Nucleus accumbens (tissue), 56 donors: ENCODE results near the gene GAS7.
A peak's percentile ranks its signal among the peaks of the same experiment; 100 is the strongest.
"Not testable (repeated sequence)": the region's sequence is repeated elsewhere in the genome, so short reads cannot be mapped to it uniquely, and the experiment has no call there.

Source experiments
- DNase-seq, 56 donors: peaks; one replicate each; lab custom pipeline; 2025; lab: John Stamatoyannopoulos, UW

Gene GAS7

DNA sequence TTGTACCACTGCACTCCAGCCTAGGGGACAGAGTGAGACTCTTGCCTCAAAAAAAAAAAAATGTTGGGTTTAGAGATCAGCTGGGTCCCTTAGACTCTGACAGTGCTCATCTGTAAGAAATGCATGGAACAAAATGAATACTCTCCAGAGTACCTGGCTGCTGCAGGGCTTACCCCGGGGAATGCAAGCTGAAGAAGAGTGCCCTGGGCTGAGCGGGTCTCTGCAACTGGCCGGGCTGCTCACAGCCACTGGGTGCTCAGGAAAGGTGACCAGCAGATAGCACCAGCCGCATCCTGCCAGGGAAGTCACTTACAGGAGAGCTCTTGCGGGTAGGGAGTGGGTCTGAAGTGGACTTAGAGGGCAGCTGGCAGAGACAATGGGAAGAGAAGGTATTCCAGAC lies 82.1 kb downstream of the GAS7 start:
- DNase-seq: no peak

- no peak for DNase-seq
Observed at GRCh38 chr17:10115536-10115932, 82.9 kb downstream of the GAS7 start.

GRCh38 chr17:10114931-10115535 lies 83.4 kb downstream of the GAS7 start:
- peak in 53 of 56 donors; percentile 19 to 89 (median 69) for DNase-seq

DNA sequence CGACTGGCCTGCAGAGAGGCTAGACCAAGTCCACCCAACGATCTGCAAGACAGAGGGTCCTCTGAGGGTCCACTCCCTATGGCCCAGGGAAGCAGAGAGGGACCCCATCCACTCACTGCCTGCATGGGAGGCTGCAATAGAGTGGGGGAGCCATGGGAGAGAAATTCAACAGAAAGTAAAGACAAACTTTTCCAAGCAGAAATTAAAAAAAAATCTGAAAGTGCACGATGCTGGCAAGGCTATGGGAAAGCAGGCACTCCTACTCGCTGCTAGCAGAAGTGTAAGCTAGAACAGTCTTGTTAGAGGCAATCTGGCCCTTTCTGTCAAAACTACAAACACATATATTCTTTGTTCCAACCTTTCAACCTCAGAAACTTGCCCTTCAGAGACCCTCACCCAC lies 85.4 kb downstream of the GAS7 start:
- DNase-seq: no peak

- DNase-seq: peak in 11 of 56 donors; percentile 13 to 60 (median 22)
Observed at GRCh38 chr17:10111907-10112452, 86.4 kb downstream of the GAS7 start.

- DNase-seq: no peak
Observed at GRCh38 chr17:10109146-10109545, 89.3 kb downstream of the GAS7 start.

DNA sequence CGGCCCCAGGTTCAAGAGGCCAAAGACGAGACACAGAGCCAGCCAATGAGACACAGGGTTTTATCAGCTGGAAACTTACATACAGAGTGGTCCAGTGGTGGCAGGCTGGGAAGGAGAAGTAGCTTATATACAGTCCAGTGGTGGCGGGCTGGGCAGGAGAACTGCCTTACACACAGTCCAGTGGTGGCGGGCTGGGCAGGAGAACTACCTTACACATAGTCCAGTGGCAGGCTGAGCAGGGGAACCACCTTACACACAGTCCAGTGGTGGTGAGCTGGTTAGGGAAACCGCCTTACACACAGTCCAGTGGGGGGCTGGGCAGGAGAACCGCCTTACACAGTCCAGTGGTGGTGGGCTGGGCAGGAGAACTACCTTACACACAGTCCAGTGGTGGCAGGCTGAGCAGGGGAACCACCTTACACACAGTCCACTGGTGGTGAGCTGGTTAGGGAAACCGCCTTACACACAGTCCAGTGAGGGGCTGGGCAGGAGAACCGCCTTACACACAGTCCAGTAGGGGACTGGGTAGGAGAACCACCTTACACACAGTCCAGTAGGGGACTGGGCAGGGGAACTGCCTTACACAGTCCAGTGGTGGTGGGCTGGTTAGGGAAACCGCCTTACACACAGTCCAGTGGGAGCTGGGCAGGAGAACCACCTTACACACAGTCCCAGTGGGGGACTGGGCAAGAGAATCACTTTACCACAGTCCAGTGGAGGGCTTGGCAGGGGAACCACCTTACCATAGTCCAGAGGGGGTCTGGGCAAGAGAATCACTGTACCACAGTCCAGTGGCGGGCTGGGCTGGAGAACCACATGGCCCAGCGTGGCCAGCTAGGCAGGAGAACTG lies 90.9 kb downstream of the GAS7 start:
- DNase-seq: peak in 1 of 56 donors; percentile 19

- no peak for DNase-seq
Observed at GRCh38 chr17:10106067-10106466, 92.3 kb downstream of the GAS7 start.

GRCh38 chr17:10105513-10106001 lies 92.8 kb downstream of the GAS7 start:
- DNase-seq: no peak

DNA sequence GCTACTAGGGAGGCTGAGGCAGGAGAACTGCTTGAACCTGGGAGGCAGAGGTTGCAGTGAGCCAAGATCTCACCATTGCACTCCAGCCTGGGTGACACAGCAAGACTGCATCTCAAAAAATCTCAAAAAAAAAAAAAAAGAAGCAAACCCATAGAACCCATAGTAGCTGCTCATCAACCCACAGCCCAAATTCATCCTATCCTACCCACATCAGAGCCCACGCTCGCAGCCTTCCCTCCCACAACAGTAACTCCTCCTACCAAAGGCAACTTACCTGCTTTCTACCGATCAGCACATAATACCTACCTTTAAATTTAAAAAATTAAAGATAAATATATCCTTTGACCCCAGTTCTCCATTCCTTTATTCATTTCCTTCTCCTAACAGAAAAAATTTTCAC lies 94.7 kb downstream of the GAS7 start:
- no peak for DNase-seq

- no peak for DNase-seq
Observed at GRCh38 chr17:10102817-10103216, 95.6 kb downstream of the GAS7 start.

GRCh38 chr17:10099051-10099571 lies 99.3 kb downstream of the GAS7 start:
- peak in 16 of 56 donors; percentile 15 to 66 (median 32) for DNase-seq

DNA sequence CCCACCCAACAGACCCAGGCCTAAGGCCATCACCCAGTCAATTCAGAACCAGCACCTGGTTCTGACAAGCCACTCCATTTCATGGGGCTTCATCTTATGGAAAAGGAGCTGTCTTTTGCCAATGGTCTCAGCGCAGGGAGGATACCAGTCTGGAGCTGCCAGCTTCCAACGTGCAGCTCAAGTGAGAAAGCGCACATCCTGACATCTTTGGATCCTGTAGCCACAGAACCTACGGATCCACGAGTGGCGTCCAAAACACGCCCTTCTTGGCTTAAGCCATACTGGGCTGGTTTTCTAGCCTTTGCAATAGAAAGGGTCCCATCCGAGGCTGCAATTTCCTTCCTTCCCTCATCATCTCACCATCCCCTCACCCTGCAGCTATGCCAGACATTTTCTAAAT lies 101.8 kb downstream of the GAS7 start:
- no peak for DNase-seq

DNA sequence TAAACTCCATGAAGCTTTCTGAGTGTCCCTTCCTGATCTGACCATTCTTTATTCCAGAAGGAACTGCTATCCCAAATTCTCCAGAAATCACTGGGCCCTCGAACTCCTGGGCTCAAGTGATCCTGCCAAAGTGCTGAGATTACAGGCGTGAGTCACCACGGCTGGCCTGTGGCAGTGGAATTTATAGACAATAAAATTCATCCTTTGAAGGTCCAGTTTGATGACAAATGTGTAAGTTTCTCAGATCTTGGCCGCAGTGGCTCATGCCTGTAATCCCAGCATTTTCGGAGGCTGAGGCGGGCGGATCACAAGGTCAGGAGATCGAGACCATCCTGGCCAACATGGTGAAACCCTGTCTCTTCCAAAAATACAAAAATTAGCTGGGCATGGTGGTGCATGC lies 103.1 kb downstream of the GAS7 start:
- not testable (repeated sequence) for DNase-seq

- DNase-seq: no peak
Observed at GRCh38 chr17:10094797-10095196, 103.6 kb downstream of the GAS7 start.

- DNase-seq: no peak
Observed at GRCh38 chr17:10092595-10092994, 105.8 kb downstream of the GAS7 start.

DNA sequence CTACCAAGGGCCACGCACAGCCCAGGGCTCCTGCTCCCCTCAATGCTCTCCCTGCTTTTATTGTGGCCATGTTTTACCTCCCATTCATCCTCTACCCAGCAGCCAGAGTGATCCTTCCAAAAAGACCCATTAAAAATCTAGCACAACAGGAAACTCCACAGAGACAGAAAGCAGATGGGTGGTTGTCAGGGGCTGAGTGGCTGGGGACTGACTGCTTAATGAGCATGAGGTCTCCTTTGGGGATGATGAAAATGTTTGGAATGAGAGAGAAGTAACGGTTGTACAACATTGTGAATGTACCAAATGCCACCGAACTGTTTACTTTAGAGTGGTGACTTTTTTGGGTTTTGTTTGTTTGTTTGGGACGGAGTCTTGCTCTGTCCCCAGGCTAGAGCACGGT lies 107.4 kb downstream of the GAS7 start:
- DNase-seq: no peak

- no peak for DNase-seq
Observed at GRCh38 chr17:10089196-10089804, 109.1 kb downstream of the GAS7 start.

DNA sequence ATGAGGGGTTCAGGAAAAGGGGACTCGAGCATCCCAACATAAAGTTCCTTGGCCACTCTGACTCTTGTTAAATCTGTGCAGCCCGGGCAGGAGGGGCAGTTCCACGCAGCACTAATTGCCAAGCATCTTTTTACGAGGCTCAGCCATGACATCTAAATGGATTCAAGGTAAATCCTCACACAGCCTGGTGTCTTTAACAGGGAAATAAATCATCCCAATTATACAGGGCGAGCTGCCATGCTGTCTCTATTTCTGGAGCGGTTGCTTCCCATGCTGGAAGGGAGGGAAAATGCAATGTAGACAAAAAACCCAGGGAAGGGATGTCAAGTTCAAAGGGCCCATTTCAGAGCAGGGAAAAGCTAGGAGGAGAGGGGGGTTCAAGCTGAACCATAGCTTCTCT lies 110.0 kb downstream of the GAS7 start:
- DNase-seq: no peak

DNA sequence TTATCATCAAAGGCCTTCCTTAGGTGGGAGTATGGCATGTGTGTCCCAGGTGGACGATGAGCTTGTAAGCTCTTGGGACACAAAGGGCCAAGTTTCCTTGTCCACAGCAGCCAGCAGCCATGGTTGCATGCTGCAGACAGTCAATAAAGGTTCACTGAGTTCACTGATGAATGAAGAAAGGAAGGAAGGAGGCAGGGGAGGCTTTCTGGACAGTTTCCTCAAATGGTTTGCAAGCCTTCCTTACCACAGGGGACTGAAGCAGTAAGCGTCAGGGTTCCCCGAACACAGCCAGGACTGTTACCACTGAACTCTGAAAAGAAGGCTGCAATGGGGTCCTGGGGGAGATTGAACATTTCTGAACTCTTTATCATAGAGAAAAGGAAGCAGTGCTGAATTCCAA lies 111.1 kb downstream of the GAS7 start:
- no peak for DNase-seq

GRCh38 chr17:10083864-10084263 lies 114.5 kb downstream of the GAS7 start:
- no peak for DNase-seq
